ENCODE data around the gene MDM2.
A peak's percentile ranks its signal among the peaks of the same experiment; 100 is the strongest.

- TF ChIP-seq, protein P1, sequence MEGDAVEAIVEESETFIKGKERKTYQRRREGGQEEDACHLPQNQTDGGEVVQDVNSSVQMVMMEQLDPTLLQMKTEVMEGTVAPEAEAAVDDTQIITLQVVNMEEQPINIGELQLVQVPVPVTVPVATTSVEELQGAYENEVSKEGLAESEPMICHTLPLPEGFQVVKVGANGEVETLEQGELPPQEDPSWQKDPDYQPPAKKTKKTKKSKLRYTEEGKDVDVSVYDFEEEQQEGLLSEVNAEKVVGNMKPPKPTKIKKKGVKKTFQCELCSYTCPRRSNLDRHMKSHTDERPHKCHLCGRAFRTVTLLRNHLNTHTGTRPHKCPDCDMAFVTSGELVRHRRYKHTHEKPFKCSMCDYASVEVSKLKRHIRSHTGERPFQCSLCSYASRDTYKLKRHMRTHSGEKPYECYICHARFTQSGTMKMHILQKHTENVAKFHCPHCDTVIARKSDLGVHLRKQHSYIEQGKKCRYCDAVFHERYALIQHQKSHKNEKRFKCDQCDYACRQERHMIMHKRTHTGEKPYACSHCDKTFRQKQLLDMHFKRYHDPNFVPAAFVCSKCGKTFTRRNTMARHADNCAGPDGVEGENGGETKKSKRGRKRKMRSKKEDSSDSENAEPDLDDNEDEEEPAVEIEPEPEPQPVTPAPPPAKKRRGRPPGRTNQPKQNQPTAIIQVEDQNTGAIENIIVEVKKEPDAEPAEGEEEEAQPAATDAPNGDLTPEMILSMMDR (IDR thresholded peaks at IDR 0.05; ENCODE audit: low read depth, low read length, poor library complexity, severe bottlenecking) = peak; percentile 79
- TF ChIP-seq EZH2phosphoT487 (IDR thresholded peaks at IDR 0.05; ENCODE audit: borderline replicate concordance, low read length) = no peak
These were observed 63.9 kb downstream of the MDM2 start for GRCh38 chr12:68871921-68872320.
